OCI-LY1 (cell line): ENCODE measurements around the gene ADCY1.

Experiments
- H2AFZ ChIP-seq: fragments of 200-600 bp; sonication (generic), shearing (Covaris generic); 2 replicates; pipeline ENCODE4 v1.6.0; 2014; ENCODE audit warnings: antibody characterized with exemption, mild to moderate bottlenecking, low read length
- H3F3A ChIP-seq: fragments of 200-600 bp; sonication (generic), shearing (Covaris generic); 2 replicates; pipeline ENCODE4 v1.6.0; 2014; ENCODE audit warnings: mild to moderate bottlenecking, antibody characterized with exemption, low read length, moderate library complexity; ENCODE audit not compliant: insufficient read depth
- H3K27ac ChIP-seq: fragments of 200-600 bp; sonication (generic); 2 replicates; pipeline ENCODE4 v1.5.1; 2014; ENCODE audit warnings: low read length, mixed run types, mild to moderate bottlenecking, low read depth; ENCODE audit not compliant: poor library complexity, severe bottlenecking
- H3K27me3 ChIP-seq: fragments of 200-600 bp; sonication (generic); 2 replicates; pipeline ENCODE4 v1.6.0; 2014; ENCODE audit warnings: antibody characterized with exemption, mild to moderate bottlenecking, low read length, moderate library complexity; ENCODE audit not compliant: insufficient read depth
- H3K36me3 ChIP-seq: fragments of 200-600 bp; sonication (generic); 2 replicates; pipeline ENCODE4 v1.6.1; 2014; ENCODE audit warnings: mild to moderate bottlenecking, antibody characterized with exemption, low read length, moderate library complexity, mixed read lengths; ENCODE audit not compliant: insufficient read depth
- H3K4me1 ChIP-seq: fragments of 200-600 bp; sonication (generic); 2 replicates; pipeline ENCODE4 v1.5.1; 2014; ENCODE audit warnings: mild to moderate bottlenecking, low read length, moderate library complexity; ENCODE audit not compliant: insufficient read depth, severe bottlenecking
- H3K4me2 ChIP-seq: fragments of 200-600 bp; sonication (generic), shearing (Covaris generic); 2 replicates; pipeline ENCODE4 v1.6.1; 2014; ENCODE audit warnings: low read length
- H3K4me3 ChIP-seq: fragments of 200-600 bp; sonication (generic); 2 replicates; pipeline ENCODE4 v1.5.1; 2014; ENCODE audit warnings: low read length, low read depth, mild to moderate bottlenecking, mixed read lengths; ENCODE audit not compliant: poor library complexity, severe bottlenecking
- H3K79me2 ChIP-seq: fragments of 200-600 bp; shearing (Covaris generic); 2 replicates; pipeline ENCODE4 v1.6.1; 2016; ENCODE audit warnings: mixed run types, low read length, mixed read lengths; ENCODE audit not compliant: insufficient read depth
- H3K9ac ChIP-seq: fragments of 200-600 bp; sonication (generic), shearing (Covaris generic); 2 replicates; pipeline ENCODE4 v1.6.1; 2014; ENCODE audit warnings: mild to moderate bottlenecking, low read length, mixed read lengths
- H3K9me2 ChIP-seq: fragments of 200-600 bp; sonication (generic), shearing (Covaris generic); 2 replicates; pipeline ENCODE4 v1.6.1; 2014; ENCODE audit warnings: low read depth, mild to moderate bottlenecking, low read length, mixed read lengths
- H3K9me3 ChIP-seq: fragments of 200-600 bp; shearing (Covaris generic); 2 replicates; pipeline ENCODE4 v1.6.1; 2014; ENCODE audit warnings: low read length, mixed read lengths
- H4K20me1 ChIP-seq: fragments of 200-600 bp; sonication (generic), shearing (Covaris generic); 2 replicates; pipeline ENCODE4 v1.6.0; 2016; ENCODE audit warnings: mild to moderate bottlenecking, low read length; ENCODE audit not compliant: insufficient read depth
- CTCF ChIP-seq: fragments of 200-600 bp; sonication (generic), shearing (Covaris generic); IDR thresholded peaks from 2 replicates; pipeline ENCODE4 v1.5.1; 2017; ENCODE audit warnings: mild to moderate bottlenecking, antibody characterized with exemption, low read length, moderate library complexity, mixed read lengths
- EZH2 ChIP-seq: fragments of 200-600 bp; sonication (generic), shearing (Covaris generic); IDR thresholded peaks from 2 replicates; pipeline ENCODE4 v1.8.0; 2017; ENCODE audit warnings: borderline replicate concordance, mixed run types, mild to moderate bottlenecking, antibody characterized with exemption, low read length, moderate library complexity, mixed read lengths

Gene ADCY1

DNA sequence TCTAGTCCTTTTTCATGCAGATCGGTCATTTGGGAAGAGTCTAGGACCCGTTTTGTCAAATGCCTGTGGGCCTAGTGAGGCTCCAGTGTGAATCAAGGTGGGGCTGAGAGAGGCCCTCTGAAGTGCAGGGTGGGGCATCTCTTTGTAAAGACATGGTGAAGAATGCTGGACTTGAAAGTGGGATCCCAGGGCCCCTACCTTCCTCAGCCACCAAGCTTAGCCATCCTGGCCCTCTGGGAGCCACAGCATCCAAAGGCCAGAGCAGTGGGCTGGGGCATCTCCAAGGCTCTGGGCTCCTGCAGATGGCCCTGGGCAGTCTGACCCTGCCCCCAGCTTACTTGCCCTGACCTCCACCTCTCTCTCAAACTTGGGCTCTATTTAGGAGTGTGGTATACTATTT lies 78.5 kb downstream of the ADCY1 start:
- Histone ChIP-seq H3K4me2 (no peak overlapping the region), H3K9me3 (no peaks in the 10 kb centered on the region), H3K79me2 (no peaks in the 10 kb centered on the region), H3K36me3 (no peaks in the 10 kb centered on the region), H4K20me1 (no peaks in the 10 kb centered on the region), H3F3A (no peaks in the 10 kb centered on the region), H3K27ac (no peak overlapping the region), H3K9ac (no peak overlapping the region), H2AFZ (no peak overlapping the region), H3K4me1 (no peaks in the 10 kb centered on the region), H3K9me2 (no peaks in the 10 kb centered on the region), H3K27me3 (no peaks in the 10 kb centered on the region), H3K4me3 (no peak overlapping the region)
- TF ChIP-seq EZH2 (no peak), CTCF (no peak)

DNA sequence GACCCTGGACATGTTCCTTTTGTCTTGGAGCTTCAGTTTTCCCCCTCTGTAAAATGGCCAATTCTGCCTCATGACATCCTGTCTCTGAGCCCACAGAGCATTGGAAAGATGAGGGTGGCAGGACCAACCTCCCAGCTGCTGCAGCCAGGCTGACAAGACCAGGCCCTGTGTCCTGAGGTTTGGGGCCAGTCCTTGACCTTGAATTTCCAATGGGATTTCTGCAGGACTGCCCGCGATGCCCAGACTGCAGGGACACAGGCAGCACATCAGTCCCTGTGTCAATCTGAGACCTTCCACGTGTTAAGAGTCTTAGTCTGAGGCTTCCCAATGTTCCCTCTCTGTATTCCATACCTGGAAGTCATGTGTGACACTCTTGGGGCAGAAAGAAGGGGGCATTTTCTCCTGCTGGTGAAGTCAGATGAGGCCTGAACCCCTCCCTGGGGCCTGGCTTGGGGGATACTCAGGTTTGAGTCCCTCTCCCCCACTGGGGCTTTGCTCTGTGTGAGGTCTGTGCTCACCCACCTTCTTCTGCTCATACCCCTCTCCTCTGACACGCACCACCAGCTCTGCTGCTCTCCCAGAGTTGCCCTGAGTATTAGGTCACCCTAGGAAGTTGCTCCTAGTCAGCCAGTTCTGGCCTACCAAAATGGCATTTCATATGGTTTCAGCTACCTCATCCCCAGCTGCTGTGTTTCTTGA lies 79.2 kb downstream of the ADCY1 start:
- no peaks in the 10 kb centered on the region for H3F3A ChIP-seq
- no peak overlapping the region for H3K27ac ChIP-seq
- H4K20me1 ChIP-seq, result no peaks in the 10 kb centered on the region

GRCh38 chr7:45654341-45654740 lies 80.2 kb downstream of the ADCY1 start:
- H2AFZ ChIP-seq, result no peak overlapping the region
- no peaks in the 10 kb centered on the region for H3K36me3 ChIP-seq
- H3K27ac ChIP-seq, result no peak overlapping the region
- no peaks in the 10 kb centered on the region for H3K79me2 ChIP-seq
- no peak overlapping the region for H3K4me3 ChIP-seq
- H3K4me2 ChIP-seq, result no peak overlapping the region
- no peaks in the 10 kb centered on the region for H3K4me1 ChIP-seq
- H3K27me3 ChIP-seq, result no peaks in the 10 kb centered on the region
- no peaks in the 10 kb centered on the region for H3K9me3 ChIP-seq
- no peaks in the 10 kb centered on the region for H3F3A ChIP-seq
- no peaks in the 10 kb centered on the region for H3K9me2 ChIP-seq
- TF ChIP-seq CTCF (no peak), EZH2 (no peak)
- no peak overlapping the region for H3K9ac ChIP-seq
- no peaks in the 10 kb centered on the region for H4K20me1 ChIP-seq

More for the DNA sequence above, 79.2 kb downstream of the ADCY1 start:
- Histone ChIP-seq H3K9me3 (no peaks in the 10 kb centered on the region), H3K79me2 (no peaks in the 10 kb centered on the region), H3K27me3 (no peaks in the 10 kb centered on the region), H3K4me1 (no peaks in the 10 kb centered on the region), H3K4me2 (no peak overlapping the region), H3K4me3 (no peak overlapping the region), H2AFZ (no peak overlapping the region), H3K36me3 (no peaks in the 10 kb centered on the region), H3K9ac (no peak overlapping the region), H3K9me2 (no peaks in the 10 kb centered on the region)
- no peak for TF ChIP-seq CTCF
- TF ChIP-seq EZH2, result no peak
